HG03571 (cell line): ENCODE measurements around the gene COMMD4.

Experiments
- ATAC-seq: cut with Tn5 transposase; IDR thresholded peaks from one replicate; pipeline ENCODE4 v1.9.1; 2021; ENCODE audit not compliant: unreplicated experiment

The COMMD4 gene

GRCh38 chr15:75355369-75355768 lies 19.5 kb downstream of the COMMD4 start:
- no peak for ATAC-seq

GRCh38 chr15:75356006-75356405 lies 20.1 kb downstream of the COMMD4 start:
- no peak for ATAC-seq

GRCh38 chr15:75356517-75356916 lies 20.7 kb downstream of the COMMD4 start:
- no peak for ATAC-seq

- ATAC-seq = no peak
Observed at GRCh38 chr15:75357976-75358673, 22.3 kb downstream of the COMMD4 start.

GRCh38 chr15:75358771-75359536 lies 23.1 kb downstream of the COMMD4 start:
- ATAC-seq = no peak

- ATAC-seq = no peak
Observed at GRCh38 chr15:75359537-75360250, 23.8 kb downstream of the COMMD4 start.

GRCh38 chr15:75360391-75360790 lies 24.5 kb downstream of the COMMD4 start:
- ATAC-seq = no peak

- ATAC-seq = no peak
Observed at GRCh38 chr15:75360856-75361255, 25.0 kb downstream of the COMMD4 start.

- no peak for ATAC-seq
Observed at GRCh38 chr15:75361361-75361988, 25.6 kb downstream of the COMMD4 start.

- no peak for ATAC-seq
Observed at GRCh38 chr15:75361989-75362641, 26.3 kb downstream of the COMMD4 start.

- no peak for ATAC-seq
Observed at GRCh38 chr15:75362642-75363249, 26.9 kb downstream of the COMMD4 start.

- no peak for ATAC-seq
Observed at GRCh38 chr15:75363786-75364185, 27.9 kb downstream of the COMMD4 start.

- ATAC-seq = no peak
Observed at GRCh38 chr15:75364881-75365280, 29.0 kb downstream of the COMMD4 start.

GRCh38 chr15:75366163-75366562 lies 30.3 kb downstream of the COMMD4 start:
- no peak for ATAC-seq

- ATAC-seq = no peak
Observed at GRCh38 chr15:75367006-75367405, 31.1 kb downstream of the COMMD4 start.

- no peak for ATAC-seq
Observed at GRCh38 chr15:75367406-75367912, 31.6 kb downstream of the COMMD4 start.

GRCh38 chr15:75367913-75368688 lies 32.2 kb downstream of the COMMD4 start, which contains the start of gene MAN2C1:
Gene MAN2C1, minus strand, starts transcription at chr15:75368607. Its CDS starts 24 bp downstream, at chr15:75368583.
- peak; percentile 79 for ATAC-seq

GRCh38 chr15:75368689-75369239 lies 32.9 kb downstream of the COMMD4 start:
- no peak for ATAC-seq
